ENCODE measurements around the gene PIGS. TPM values are rescaled to one million over a fixed set of nuclear protein-coding genes. Genes with fewer than 3 reads are reported as not detected.

Gene PIGS
- total RNA-seq, 1 donor from 2014 or later: 15.2 TPM

DNA sequence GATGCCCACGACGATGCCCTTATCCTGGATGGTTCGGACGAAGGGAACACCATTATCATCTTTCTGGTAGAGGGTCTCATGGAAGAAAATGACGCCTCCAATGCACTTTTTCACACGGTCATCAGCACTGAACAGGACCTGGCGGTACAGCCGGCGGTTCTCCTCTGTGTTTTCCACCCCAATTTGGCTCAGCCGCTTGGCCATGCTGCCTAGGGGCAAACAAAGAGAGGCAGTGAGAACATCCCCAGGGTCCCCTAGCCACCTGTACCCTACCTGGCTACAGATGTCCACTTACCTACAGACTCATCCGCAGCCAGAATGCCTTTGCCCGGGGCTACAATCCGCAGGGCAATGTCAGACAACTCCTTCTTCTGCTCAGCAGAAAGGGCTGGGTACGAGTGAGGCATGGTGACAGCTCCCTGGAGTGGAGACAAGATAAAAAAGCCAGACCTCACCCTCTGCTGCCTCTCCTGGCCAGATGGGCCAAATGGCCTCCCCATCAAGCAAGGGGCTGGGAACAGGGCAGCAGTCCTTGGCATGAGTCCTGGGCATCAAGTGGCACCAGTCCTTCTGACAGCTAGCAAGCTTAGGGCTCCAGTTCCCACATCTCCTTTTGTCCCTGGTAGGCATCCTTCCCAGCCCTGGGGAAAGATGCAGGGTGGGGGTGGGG lies 3.9 kb upstream of the PIGS start:
- Histone ChIP-seq H3K4me1 (no peaks in the 10 kb centered on the region), H4K20me1 (ENCODE audit: low read depth) (peaks cover 22% of the 10 kb centered on the region), H3K9me3 (ENCODE audit: low read depth) (no peaks in the 10 kb centered on the region), H3K36me3 (no peaks in the 10 kb centered on the region), H3K27me3 (peaks cover 28% of the 10 kb centered on the region), H3K4me2 (peak overlapping the region; percentile 33), H2AFZ (replicated peaks) (no peak overlapping the region), H3K9ac (no peak overlapping the region), H3K4me3 (no peak overlapping the region), H3K27ac (no peak overlapping the region), H3K79me2 (ENCODE audit: low read depth) (peaks cover 9% of the 10 kb centered on the region), H3F3A (ENCODE audit: low read depth) (peaks cover 37% of the 10 kb centered on the region)
- H3K9me3 Mint-ChIP-seq: no peaks in the 10 kb centered on the region
- H3K27ac Mint-ChIP-seq: no peak overlapping the region
- peaks cover 24% of the 10 kb centered on the region for H3K4me1 Mint-ChIP-seq
- peaks cover 18% of the 10 kb centered on the region for H3K36me3 Mint-ChIP-seq
- TF ChIP-seq EZH2 (IDR thresholded peaks at IDR 0.05) (no peak), EZH2phosphoT487 (IDR thresholded peaks at IDR 0.05) (no peak)
- TF ChIP-seq, protein P1, sequence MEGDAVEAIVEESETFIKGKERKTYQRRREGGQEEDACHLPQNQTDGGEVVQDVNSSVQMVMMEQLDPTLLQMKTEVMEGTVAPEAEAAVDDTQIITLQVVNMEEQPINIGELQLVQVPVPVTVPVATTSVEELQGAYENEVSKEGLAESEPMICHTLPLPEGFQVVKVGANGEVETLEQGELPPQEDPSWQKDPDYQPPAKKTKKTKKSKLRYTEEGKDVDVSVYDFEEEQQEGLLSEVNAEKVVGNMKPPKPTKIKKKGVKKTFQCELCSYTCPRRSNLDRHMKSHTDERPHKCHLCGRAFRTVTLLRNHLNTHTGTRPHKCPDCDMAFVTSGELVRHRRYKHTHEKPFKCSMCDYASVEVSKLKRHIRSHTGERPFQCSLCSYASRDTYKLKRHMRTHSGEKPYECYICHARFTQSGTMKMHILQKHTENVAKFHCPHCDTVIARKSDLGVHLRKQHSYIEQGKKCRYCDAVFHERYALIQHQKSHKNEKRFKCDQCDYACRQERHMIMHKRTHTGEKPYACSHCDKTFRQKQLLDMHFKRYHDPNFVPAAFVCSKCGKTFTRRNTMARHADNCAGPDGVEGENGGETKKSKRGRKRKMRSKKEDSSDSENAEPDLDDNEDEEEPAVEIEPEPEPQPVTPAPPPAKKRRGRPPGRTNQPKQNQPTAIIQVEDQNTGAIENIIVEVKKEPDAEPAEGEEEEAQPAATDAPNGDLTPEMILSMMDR (IDR thresholded peaks at IDR 0.05): peak; percentile 7
- H3K27me3 Mint-ChIP-seq (ENCODE audit: insufficient read depth, low read depth): peaks cover 13% of the 10 kb centered on the region
- no peak overlapping the region for H3K4me3 Mint-ChIP-seq
- DNase-seq (ENCODE audit: low spot score): peak; percentile 17

DNA sequence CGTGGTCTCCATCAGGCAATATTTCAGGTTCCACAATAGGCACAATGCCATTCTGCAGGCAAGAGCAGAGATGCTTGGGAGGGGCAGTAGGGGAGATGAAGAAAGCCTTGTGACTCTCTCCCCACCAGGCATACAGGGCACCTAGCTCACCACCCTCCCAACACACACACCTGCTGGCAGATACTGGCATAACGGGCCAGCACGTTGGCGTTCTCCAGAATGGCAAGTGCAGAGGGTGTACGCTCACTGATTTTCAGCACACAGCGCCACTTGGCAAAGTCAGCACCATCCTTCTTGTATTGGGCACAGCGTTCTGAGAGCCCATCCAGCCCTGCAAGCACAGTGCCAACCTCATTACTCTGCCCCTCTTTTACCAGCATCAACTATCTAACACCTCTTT lies 3.2 kb upstream of the PIGS start:
- Mint-ChIP-seq H3K27me3 (ENCODE audit: insufficient read depth, low read depth) (peaks cover 13% of the 10 kb centered on the region), H3K4me3 (no peak overlapping the region), H3K9me3 (no peaks in the 10 kb centered on the region), H3K4me1 (peaks cover 30% of the 10 kb centered on the region), H3K27ac (no peak overlapping the region), H3K36me3 (peaks cover 13% of the 10 kb centered on the region)
- peaks cover 28% of the 10 kb centered on the region for H4K20me1 ChIP-seq (ENCODE audit: low read depth)
- no peak for DNase-seq (ENCODE audit: low spot score)
- no peak overlapping the region for H3K4me2 ChIP-seq
- H3K4me3 ChIP-seq: no peak overlapping the region
- no peak overlapping the region for H3K9ac ChIP-seq
- H3F3A ChIP-seq (ENCODE audit: low read depth): peaks cover 34% of the 10 kb centered on the region
- no peaks in the 10 kb centered on the region for H3K9me3 ChIP-seq (ENCODE audit: low read depth)
- peaks cover 28% of the 10 kb centered on the region for H3K27me3 ChIP-seq
- H3K79me2 ChIP-seq (ENCODE audit: low read depth): peaks cover 16% of the 10 kb centered on the region
- H3K36me3 ChIP-seq: no peaks in the 10 kb centered on the region
- no peak overlapping the region for H3K27ac ChIP-seq
- TF ChIP-seq EZH2phosphoT487 (IDR thresholded peaks at IDR 0.05) (no peak), EZH2 (IDR thresholded peaks at IDR 0.05) (no peak)
- TF ChIP-seq, protein P1 (IDR thresholded peaks at IDR 0.05): no peak
- H3K4me1 ChIP-seq: peaks cover 7% of the 10 kb centered on the region
- no peak overlapping the region for H2AFZ ChIP-seq (replicated peaks)

DNA sequence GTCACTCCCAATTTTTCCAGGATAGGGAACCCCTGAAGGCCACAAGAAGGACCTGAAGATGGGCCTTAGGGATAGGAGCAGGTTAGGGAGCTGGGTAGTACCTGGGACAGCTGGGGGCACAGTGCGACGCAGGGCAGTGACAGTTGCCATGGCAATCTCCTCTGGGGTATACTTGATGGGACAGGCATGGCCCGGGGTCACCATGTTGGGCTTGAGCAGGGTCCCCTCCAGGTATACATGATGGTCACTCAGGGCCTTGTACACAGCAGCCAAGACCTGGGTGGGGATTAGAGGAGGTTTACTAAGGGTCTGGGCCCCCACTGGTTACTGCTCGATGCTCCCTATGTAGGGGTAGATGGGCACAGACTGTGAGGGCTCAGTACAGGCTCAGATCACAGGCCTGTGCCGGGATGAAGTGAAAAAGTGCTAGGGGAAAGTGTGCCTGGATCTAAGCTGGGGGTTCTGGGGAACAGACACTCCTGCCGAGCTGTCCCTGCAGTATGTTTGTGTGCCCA lies 2.7 kb upstream of the PIGS start:
- no peaks in the 10 kb centered on the region for H3K36me3 ChIP-seq
- peaks cover 7% of the 10 kb centered on the region for H3K4me1 ChIP-seq
- H3K9ac ChIP-seq: no peak overlapping the region
- Mint-ChIP-seq H3K27me3 (ENCODE audit: insufficient read depth, low read depth) (peaks cover 13% of the 10 kb centered on the region), H3K36me3 (peaks cover 8% of the 10 kb centered on the region), H3K4me3 (no peak overlapping the region), H3K4me1 (peaks cover 32% of the 10 kb centered on the region), H3K9me3 (no peaks in the 10 kb centered on the region), H3K27ac (no peak overlapping the region)
- H3K4me2 ChIP-seq: no peak overlapping the region
- H3K9me3 ChIP-seq (ENCODE audit: low read depth): no peaks in the 10 kb centered on the region
- H2AFZ ChIP-seq (replicated peaks): no peak overlapping the region
- peaks cover 28% of the 10 kb centered on the region for H3K27me3 ChIP-seq
- DNase-seq (ENCODE audit: low spot score): no peak
- TF ChIP-seq EZH2 (IDR thresholded peaks at IDR 0.05): no peak
- TF ChIP-seq EZH2phosphoT487 (IDR thresholded peaks at IDR 0.05): no peak
- TF ChIP-seq, protein P1 (IDR thresholded peaks at IDR 0.05): no peak
- H3K79me2 ChIP-seq (ENCODE audit: low read depth): peaks cover 18% of the 10 kb centered on the region
- peaks cover 29% of the 10 kb centered on the region for H3F3A ChIP-seq (ENCODE audit: low read depth)
- H4K20me1 ChIP-seq (ENCODE audit: low read depth): peaks cover 28% of the 10 kb centered on the region
- no peak overlapping the region for H3K4me3 ChIP-seq
- no peak overlapping the region for H3K27ac ChIP-seq
